Measurements from ENCODE around the gene IDH1. TPM values are rescaled to one million over a fixed set of nuclear protein-coding genes. Genes with fewer than 3 reads are reported as not detected.
A peak's percentile ranks its signal among the peaks of the same experiment; 100 is the strongest.
"Not testable (repeated sequence)": the region's sequence is repeated elsewhere in the genome, so short reads cannot be mapped to it uniquely, and the experiment has no call there.

The IDH1 gene
- total RNA-seq, 1 donor from 2014 or later: 65.2 TPM

GRCh38 chr2:208265371-208265800 lies 10.5 kb upstream of the IDH1 start:
- Histone ChIP-seq H3K9ac (ENCODE audit: low read depth in 1 of 3, low read length in 3 of 3) (peak overlapping the region; percentile 75 to 96 (median 96)), H3K4me3 (ENCODE audit: low read length in 3 of 3) (peak overlapping the region; percentile 84 to 92 (median 88)), H3K27me3 (ENCODE audit: control insufficient read depth in 3 of 3, insufficient read depth in 3 of 3, low read length in 3 of 3) (no peaks in the 10 kb centered on the region), H3K4me1 (ENCODE audit: control insufficient read depth in 3 of 3, insufficient read depth in 3 of 3, low read length in 3 of 3) (peaks cover 21 to 32% (median 31%) of the 10 kb centered on the region in 3 donors), H3K36me3 (ENCODE audit: control insufficient read depth in 3 of 3, insufficient read depth in 3 of 3, low read length in 3 of 3) (no peaks in the 10 kb centered on the region), H3K9me3 (ENCODE audit: control insufficient read depth in 3 of 3, low read length in 3 of 3) (no peaks in the 10 kb centered on the region), H3K27ac (ENCODE audit: low read depth, low read length) (peak overlapping the region; percentile 94)

DNA sequence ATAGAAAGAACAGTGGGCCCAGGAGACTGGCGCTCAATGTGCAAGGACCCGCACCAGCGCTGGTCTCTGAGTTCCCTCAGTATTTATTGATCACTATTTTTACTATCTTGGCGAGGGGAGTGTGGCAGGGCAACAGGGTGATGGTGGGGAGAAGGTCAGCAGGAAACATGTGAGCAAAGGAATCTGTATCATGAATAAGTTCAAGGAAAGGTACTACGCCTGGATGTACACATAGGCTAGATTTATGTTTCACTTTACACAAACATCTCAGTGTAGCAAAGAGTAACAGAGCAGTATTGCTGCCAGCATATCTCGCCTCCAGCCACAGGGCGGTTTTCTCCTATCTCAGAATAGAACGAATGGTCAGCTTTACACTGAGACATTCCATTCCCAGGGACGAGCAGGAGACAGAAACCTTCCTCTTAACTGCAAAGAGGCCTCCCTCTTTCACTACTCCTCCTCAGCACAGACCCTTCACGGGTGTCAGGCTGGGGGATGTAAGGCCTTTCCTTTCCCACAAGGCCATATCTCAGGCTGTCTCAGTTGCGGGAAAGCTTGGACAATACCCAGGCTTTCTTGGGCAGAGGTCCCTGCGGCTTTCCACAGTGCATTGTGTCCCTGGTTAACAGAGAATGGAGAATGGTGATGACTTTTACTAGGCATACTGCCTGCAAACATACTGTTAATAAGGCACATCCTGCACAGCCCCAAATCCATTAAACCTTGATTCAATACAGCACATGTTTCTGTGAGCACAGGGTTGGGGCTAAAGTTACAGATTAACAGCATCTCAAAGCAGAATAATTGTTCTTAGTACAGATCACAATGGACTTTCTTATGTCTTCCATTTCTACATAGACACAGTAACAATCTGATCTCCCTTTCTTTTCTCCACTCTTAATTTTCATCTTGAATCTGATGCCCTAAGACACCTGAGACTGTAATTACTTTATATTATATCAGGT lies 2.3 kb upstream of the IDH1 start:
- H3K27me3 ChIP-seq (ENCODE audit: control insufficient read depth in 3 of 3, insufficient read depth in 3 of 3, low read length in 3 of 3); H3K27ac ChIP-seq (ENCODE audit: low read depth, low read length); H3K4me3 ChIP-seq (ENCODE audit: low read length in 3 of 3); H3K36me3 ChIP-seq (ENCODE audit: control insufficient read depth in 3 of 3, insufficient read depth in 3 of 3, low read length in 3 of 3); H3K9ac ChIP-seq (ENCODE audit: low read depth in 1 of 3, low read length in 3 of 3); H3K9me3 ChIP-seq (ENCODE audit: control insufficient read depth in 3 of 3, low read length in 3 of 3): not testable (repeated sequence)
- peaks cover 13 to 21% (median 16%) of the 10 kb centered on the region in 3 donors for H3K4me1 ChIP-seq (ENCODE audit: control insufficient read depth in 3 of 3, insufficient read depth in 3 of 3, low read length in 3 of 3)

DNA sequence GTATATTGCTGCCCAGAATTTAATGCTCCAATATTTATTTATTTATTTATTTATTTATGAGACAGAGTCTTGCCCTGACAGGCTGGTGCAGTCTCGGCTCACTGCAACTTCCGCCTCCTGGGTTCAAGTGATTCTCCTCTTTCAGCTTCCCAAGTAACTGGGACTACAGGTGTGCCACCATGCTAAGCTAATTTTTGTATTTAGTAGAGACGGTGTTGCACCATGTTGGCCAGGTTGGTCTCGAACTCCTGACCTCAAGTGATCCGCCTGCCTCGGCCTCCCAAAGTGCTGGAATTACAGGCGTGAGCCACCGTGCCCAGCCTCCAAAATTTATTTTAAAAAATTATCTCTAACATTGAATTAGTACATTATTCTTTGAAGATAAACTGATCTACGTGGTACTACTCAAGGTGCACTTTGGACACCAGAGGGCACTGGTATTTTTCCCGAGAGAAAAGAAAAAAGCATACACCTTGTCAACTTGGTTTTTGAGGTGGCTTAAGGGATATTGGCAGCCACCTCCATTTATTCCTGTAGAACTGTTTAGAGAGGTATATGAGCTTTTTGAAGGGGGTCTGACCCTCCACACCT lies 1.4 kb upstream of the IDH1 start:
- Histone ChIP-seq H3K4me3 (ENCODE audit: low read length in 3 of 3) (no peak overlapping the region), H3K27ac (ENCODE audit: low read depth, low read length) (no peak overlapping the region), H3K9ac (ENCODE audit: low read depth in 1 of 3, low read length in 3 of 3) (no peak overlapping the region), H3K9me3 (ENCODE audit: control insufficient read depth in 3 of 3, low read length in 3 of 3) (no peaks in the 10 kb centered on the region), H3K27me3 (ENCODE audit: control insufficient read depth in 3 of 3, insufficient read depth in 3 of 3, low read length in 3 of 3) (no peaks in the 10 kb centered on the region), H3K36me3 (ENCODE audit: control insufficient read depth in 3 of 3, insufficient read depth in 3 of 3, low read length in 3 of 3) (peaks cover 3 to 10% (median 8%) of the 10 kb centered on the region in 3 donors), H3K4me1 (ENCODE audit: control insufficient read depth in 3 of 3, insufficient read depth in 3 of 3, low read length in 3 of 3) (peaks cover 13 to 21% (median 16%) of the 10 kb centered on the region in 3 donors)

- no peaks in the 10 kb centered on the region for H3K27me3 ChIP-seq (ENCODE audit: control insufficient read depth in 3 of 3, insufficient read depth in 3 of 3, low read length in 3 of 3)
- peak overlapping the region; percentile 66 to 84 (median 69) for H3K9ac ChIP-seq (ENCODE audit: low read depth in 1 of 3, low read length in 3 of 3)
Measured at GRCh38 chr2:208255557-208256106, 761 bp upstream of the IDH1 start.

DNA sequence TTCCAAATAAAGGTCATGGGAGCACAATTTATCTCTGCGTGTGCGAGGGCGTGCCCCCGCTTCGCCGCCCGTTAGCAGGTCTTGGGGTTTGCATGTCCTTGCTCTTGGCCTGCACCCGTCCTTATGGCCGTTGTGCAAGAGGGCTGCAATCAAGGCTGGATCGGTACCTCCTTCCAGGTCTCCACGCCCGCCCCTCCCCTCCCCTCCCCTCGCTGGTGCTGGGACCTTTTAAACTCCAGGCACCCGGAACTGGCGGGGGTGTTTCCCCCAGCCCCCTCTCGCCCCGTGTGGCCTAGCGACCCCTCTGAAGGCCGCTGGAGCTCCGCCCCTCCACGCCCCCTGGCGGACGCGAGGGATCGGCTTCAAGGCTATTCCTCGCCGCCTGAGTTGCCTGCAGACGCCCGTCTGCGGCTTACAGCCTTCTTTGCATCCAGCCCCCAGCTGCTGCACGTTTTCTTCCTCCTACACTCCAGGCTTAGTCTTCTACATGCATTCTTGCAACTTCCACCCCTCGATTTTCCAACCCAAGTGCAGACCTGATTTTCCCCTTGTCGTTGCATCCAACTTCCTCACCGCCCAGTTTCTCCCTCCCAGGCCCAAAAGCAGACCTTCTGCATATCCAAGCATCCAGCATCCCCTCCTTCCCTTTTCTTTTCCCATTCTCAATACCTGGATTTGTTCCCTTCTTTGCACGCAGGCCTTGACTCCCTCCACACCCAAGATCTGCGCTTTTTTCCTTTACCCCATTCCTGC lies 577 bp downstream of the IDH1 start:
- Histone ChIP-seq H3K9ac (ENCODE audit: low read depth in 1 of 3, low read length in 3 of 3) (peak overlapping the region; percentile 71 to 86 (median 74)), H3K4me3 (ENCODE audit: low read length in 3 of 3) (peak overlapping the region; percentile 94 to 100 (median 97)), H3K27me3 (ENCODE audit: control insufficient read depth in 3 of 3, insufficient read depth in 3 of 3, low read length in 3 of 3) (no peaks in the 10 kb centered on the region), H3K4me1 (ENCODE audit: control insufficient read depth in 3 of 3, insufficient read depth in 3 of 3, low read length in 3 of 3) (peaks cover 13 to 21% (median 16%) of the 10 kb centered on the region in 3 donors), H3K9me3 (ENCODE audit: control insufficient read depth in 3 of 3, low read length in 3 of 3) (no peaks in the 10 kb centered on the region), H3K27ac (ENCODE audit: low read depth, low read length) (peak overlapping the region; percentile 57), H3K36me3 (ENCODE audit: control insufficient read depth in 3 of 3, insufficient read depth in 3 of 3, low read length in 3 of 3) (peaks cover 6 to 22% (median 21%) of the 10 kb centered on the region in 3 donors)

More at GRCh38 chr2:208255557-208256106, 761 bp upstream of the IDH1 start:
- Histone ChIP-seq H3K4me3 (ENCODE audit: low read length in 3 of 3) (peak overlapping the region; percentile 81 to 94 (median 93)), H3K4me1 (ENCODE audit: control insufficient read depth in 3 of 3, insufficient read depth in 3 of 3, low read length in 3 of 3) (peaks cover 13 to 21% (median 16%) of the 10 kb centered on the region in 3 donors), H3K36me3 (ENCODE audit: control insufficient read depth in 3 of 3, insufficient read depth in 3 of 3, low read length in 3 of 3) (peaks cover 5 to 14% (median 12%) of the 10 kb centered on the region in 3 donors), H3K9me3 (ENCODE audit: control insufficient read depth in 3 of 3, low read length in 3 of 3) (no peaks in the 10 kb centered on the region), H3K27ac (ENCODE audit: low read depth, low read length) (peak overlapping the region; percentile 61)

DNA sequence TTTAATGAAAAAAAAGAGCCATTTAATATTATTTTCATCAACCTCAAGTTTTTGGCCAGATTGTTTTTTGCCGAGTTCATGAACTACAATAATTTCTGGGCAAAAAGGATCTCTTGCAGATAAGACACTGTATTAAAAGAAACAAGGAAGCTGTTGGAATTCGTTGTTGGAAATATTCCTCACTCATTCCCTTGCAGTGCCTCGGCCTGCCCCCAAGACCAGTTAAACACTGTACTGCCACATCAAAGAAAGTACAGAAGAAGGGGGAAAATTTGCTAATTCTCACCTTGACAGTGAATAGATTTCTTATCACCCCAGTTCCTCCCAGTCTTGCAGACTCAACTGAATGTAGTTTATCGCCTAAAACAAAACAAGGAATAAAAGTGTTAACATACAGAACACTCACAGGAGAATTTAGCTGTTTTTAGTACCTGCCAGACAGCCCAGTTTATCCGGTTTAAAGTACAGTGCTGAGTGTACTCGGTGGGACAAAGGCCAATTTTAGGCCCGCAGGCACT lies 1.2 kb downstream of the IDH1 start:
- Histone ChIP-seq H3K4me3 (ENCODE audit: low read length in 3 of 3) (peak overlapping the region; percentile 94 to 100 (median 97)), H3K27ac (ENCODE audit: low read depth, low read length) (peak overlapping the region; percentile 57), H3K9me3 (ENCODE audit: control insufficient read depth in 3 of 3, low read length in 3 of 3) (no peaks in the 10 kb centered on the region), H3K4me1 (ENCODE audit: control insufficient read depth in 3 of 3, insufficient read depth in 3 of 3, low read length in 3 of 3) (peaks cover 13 to 21% (median 16%) of the 10 kb centered on the region in 3 donors), H3K9ac (ENCODE audit: low read depth in 1 of 3, low read length in 3 of 3) (peak overlapping the region; percentile 71 to 86 (median 74)), H3K36me3 (ENCODE audit: control insufficient read depth in 3 of 3, insufficient read depth in 3 of 3, low read length in 3 of 3) (peaks cover 6 to 24% (median 23%) of the 10 kb centered on the region in 3 donors), H3K27me3 (ENCODE audit: control insufficient read depth in 3 of 3, insufficient read depth in 3 of 3, low read length in 3 of 3) (no peaks in the 10 kb centered on the region)

- Histone ChIP-seq H3K9me3 (ENCODE audit: control insufficient read depth in 3 of 3, low read length in 3 of 3) (no peaks in the 10 kb centered on the region), H3K4me1 (ENCODE audit: control insufficient read depth in 3 of 3, insufficient read depth in 3 of 3, low read length in 3 of 3) (peaks cover 13 to 21% (median 16%) of the 10 kb centered on the region in 3 donors), H3K27me3 (ENCODE audit: control insufficient read depth in 3 of 3, insufficient read depth in 3 of 3, low read length in 3 of 3) (no peaks in the 10 kb centered on the region), H3K4me3 (ENCODE audit: low read length in 3 of 3) (peak overlapping the region in 2 of 3 donors; percentile 94 to 100), H3K36me3 (ENCODE audit: control insufficient read depth in 3 of 3, insufficient read depth in 3 of 3, low read length in 3 of 3) (peaks cover 6 to 31% (median 29%) of the 10 kb centered on the region in 3 donors), H3K27ac (ENCODE audit: low read depth, low read length) (peak overlapping the region; percentile 57), H3K9ac (ENCODE audit: low read depth in 1 of 3, low read length in 3 of 3) (peak overlapping the region in 2 of 3 donors; percentile 71 to 86)
Measured at GRCh38 chr2:208252716-208253492, 2.0 kb downstream of the IDH1 start.

DNA sequence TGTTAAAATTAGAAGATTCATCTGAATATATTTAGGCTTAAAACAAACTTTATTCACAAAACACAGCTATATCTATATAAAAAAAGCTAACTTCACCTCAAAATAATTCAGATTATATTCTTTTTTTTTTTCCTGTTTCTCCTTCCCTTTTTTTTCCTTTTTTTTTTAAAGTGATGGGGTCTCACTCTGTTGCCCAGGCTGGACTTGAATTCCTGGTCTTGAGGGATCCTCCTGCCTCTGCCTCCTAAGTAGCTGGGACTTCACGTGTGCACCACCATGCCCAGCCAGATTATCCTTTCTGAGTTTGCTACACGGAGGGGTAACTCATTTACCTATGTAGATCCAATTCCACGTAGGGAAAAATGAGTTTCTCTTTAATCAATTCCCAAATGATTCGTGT lies 3.8 kb downstream of the IDH1 start:
- Histone ChIP-seq H3K4me1 (ENCODE audit: control insufficient read depth in 3 of 3, insufficient read depth in 3 of 3, low read length in 3 of 3) (peaks cover 13 to 21% (median 16%) of the 10 kb centered on the region in 3 donors), H3K9me3 (ENCODE audit: control insufficient read depth in 3 of 3, low read length in 3 of 3) (no peaks in the 10 kb centered on the region), H3K9ac (ENCODE audit: low read depth in 1 of 3, low read length in 3 of 3) (no peak overlapping the region), H3K27ac (ENCODE audit: low read depth, low read length) (no peak overlapping the region), H3K36me3 (ENCODE audit: control insufficient read depth in 3 of 3, insufficient read depth in 3 of 3, low read length in 3 of 3) (peaks cover 12 to 44% (median 40%) of the 10 kb centered on the region in 3 donors), H3K27me3 (ENCODE audit: control insufficient read depth in 3 of 3, insufficient read depth in 3 of 3, low read length in 3 of 3) (no peaks in the 10 kb centered on the region), H3K4me3 (ENCODE audit: low read length in 3 of 3) (no peak overlapping the region)
